ENCODE results near the gene C4orf36. TPM values are rescaled to one million over a fixed set of nuclear protein-coding genes. Genes with fewer than 3 reads are reported as not detected.

Gene C4orf36
- total RNA-seq, 6 experiments from 2014 or later = 0.66 to 2.5 (median 1.5) TPM

DNA sequence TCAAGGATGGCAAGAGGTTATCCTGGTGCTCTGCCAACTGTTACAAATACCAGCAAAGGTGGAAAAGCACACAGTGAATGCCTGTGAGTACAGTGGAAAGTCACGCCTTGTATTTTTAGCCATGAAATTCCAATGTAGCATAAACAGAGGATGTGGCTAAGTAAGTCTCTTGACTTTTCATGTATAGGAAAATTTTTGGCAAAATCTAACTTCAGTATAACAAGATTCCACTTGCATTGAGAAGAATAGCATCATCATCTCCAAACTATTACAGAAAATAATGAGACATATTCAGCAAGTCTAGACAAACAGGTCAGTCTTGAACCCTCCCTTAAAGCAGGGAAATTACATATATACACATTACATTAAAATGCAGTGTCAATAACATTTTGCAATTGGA, 50.9 kb downstream of the C4orf36 start:
- TF ChIP-seq, protein P1, sequence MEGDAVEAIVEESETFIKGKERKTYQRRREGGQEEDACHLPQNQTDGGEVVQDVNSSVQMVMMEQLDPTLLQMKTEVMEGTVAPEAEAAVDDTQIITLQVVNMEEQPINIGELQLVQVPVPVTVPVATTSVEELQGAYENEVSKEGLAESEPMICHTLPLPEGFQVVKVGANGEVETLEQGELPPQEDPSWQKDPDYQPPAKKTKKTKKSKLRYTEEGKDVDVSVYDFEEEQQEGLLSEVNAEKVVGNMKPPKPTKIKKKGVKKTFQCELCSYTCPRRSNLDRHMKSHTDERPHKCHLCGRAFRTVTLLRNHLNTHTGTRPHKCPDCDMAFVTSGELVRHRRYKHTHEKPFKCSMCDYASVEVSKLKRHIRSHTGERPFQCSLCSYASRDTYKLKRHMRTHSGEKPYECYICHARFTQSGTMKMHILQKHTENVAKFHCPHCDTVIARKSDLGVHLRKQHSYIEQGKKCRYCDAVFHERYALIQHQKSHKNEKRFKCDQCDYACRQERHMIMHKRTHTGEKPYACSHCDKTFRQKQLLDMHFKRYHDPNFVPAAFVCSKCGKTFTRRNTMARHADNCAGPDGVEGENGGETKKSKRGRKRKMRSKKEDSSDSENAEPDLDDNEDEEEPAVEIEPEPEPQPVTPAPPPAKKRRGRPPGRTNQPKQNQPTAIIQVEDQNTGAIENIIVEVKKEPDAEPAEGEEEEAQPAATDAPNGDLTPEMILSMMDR (IDR thresholded peaks at IDR 0.05) = no peak
- Mint-ChIP-seq H3K27ac (peak overlapping the region; percentile 67), H3K4me3 (peak overlapping the region; percentile 53), H3K4me1 (ENCODE audit: low read depth) (peaks cover 59% of the 10 kb centered on the region), H3K9me3 (no peaks in the 10 kb centered on the region), H3K27me3 (ENCODE audit: insufficient read depth) (no peaks in the 10 kb centered on the region), H3K36me3 (ENCODE audit: low read depth) (peaks cover 13% of the 10 kb centered on the region)
- DNase-seq = peak; percentile 44

DNA sequence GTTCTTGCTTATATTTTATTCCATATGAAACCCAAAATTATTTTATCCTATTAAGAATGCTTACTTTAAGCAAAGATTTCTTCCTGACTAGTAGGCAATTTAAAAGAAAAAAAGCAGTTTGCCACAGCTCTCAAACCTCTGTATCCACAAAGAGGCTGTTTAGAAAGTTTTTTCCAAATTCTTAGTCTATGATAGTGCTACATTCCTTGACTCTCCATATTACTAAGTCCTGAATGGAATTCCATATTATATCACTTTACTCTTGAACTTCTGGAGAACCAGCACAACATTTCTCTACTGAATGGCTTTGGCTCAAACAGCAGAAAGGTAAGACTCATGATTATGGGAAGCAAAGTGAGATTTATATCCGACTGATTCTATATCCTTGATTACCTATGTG, 51.4 kb downstream of the C4orf36 start:
- DNase-seq = peak; percentile 41
- TF ChIP-seq, protein P1 (IDR thresholded peaks at IDR 0.05) = no peak
- Mint-ChIP-seq H3K4me3 (peak overlapping the region; percentile 16), H3K9me3 (no peaks in the 10 kb centered on the region), H3K27me3 (ENCODE audit: insufficient read depth) (no peaks in the 10 kb centered on the region), H3K27ac (peak overlapping the region; percentile 67), H3K36me3 (ENCODE audit: low read depth) (peaks cover 13% of the 10 kb centered on the region), H3K4me1 (ENCODE audit: low read depth) (peaks cover 62% of the 10 kb centered on the region)

DNA sequence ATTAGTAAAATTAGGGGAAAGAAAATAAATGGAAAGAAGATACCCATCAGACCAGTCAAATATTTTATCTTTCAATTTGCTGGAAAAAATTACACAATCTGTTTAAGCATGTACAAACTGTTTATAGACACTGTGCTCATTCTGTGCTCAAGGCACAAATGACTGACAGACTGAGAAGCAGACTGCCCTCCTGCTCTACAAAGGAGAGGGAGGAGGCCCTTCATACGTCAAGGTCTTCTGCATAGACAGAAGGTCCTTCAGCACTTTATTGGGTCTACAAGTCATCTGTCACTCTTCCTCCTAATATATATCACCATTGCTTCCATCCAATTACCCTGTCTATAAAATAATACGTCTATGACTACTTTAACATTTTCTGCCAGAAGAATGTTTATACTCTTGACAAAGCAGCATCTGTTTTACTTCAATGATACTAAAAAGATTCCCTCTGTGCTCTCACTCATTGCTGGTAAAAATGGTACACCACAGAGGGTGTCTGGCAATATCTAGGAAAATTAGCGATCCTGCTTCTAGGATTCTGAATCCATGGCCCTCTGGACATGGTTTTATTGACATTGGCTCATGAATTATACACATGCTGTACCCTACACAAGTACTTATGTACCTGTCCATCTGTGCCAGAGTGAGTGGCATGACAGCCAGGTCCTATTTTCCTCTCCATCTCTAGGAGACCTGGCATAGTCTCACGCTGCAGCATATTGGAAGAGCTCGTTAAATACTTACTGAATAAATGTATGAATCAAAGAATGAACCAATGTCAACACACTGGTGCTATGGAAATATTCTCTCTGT, 54.3 kb downstream of the C4orf36 start:
- H3K27ac Mint-ChIP-seq = no peak overlapping the region
- H3K27me3 Mint-ChIP-seq (ENCODE audit: insufficient read depth) = peaks cover 2% of the 10 kb centered on the region; the same call in 1 of the 2 replicates
- H3K4me3 Mint-ChIP-seq = no peak overlapping the region
- no peaks in the 10 kb centered on the region for H3K9me3 Mint-ChIP-seq
- TF ChIP-seq, protein P1 (IDR thresholded peaks at IDR 0.05) = no peak
- no peak for DNase-seq
- H3K4me1 Mint-ChIP-seq (ENCODE audit: low read depth) = peaks cover 74% of the 10 kb centered on the region
- peaks cover 4% of the 10 kb centered on the region; the same call in 1 of the 2 replicates for H3K36me3 Mint-ChIP-seq (ENCODE audit: low read depth)

DNA sequence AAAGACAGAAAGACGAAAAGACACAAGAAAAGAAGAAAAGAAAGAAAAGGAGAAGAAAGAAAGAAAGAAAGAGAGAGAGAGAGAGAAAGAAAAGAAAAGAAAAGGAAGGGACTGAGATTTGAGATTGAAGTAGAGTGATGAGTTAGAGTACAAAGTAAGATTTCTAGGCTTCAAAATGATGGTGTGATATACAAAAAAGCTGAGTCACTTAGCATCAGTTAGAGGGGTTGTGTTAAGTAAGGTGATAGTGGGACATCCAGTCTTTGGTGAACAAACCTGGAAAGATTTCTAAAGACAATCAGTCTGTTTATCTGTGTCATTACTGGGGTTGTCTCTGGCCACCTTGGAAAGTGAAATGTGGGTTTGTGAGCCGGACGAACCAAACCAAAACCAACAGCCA, 56.5 kb downstream of the C4orf36 start:
- H3K36me3 Mint-ChIP-seq (ENCODE audit: low read depth) = peaks cover 4% of the 10 kb centered on the region; the same call in 1 of the 2 replicates
- H3K9me3 Mint-ChIP-seq = no peaks in the 10 kb centered on the region
- peaks cover 80% of the 10 kb centered on the region for H3K4me1 Mint-ChIP-seq (ENCODE audit: low read depth)
- peaks cover 2% of the 10 kb centered on the region; the same call in 1 of the 2 replicates for H3K27me3 Mint-ChIP-seq (ENCODE audit: insufficient read depth)
- H3K4me3 Mint-ChIP-seq = no peak overlapping the region
- DNase-seq = no peak
- TF ChIP-seq, protein P1 (IDR thresholded peaks at IDR 0.05) = no peak
- peak overlapping the region; percentile 90 for H3K27ac Mint-ChIP-seq

DNA sequence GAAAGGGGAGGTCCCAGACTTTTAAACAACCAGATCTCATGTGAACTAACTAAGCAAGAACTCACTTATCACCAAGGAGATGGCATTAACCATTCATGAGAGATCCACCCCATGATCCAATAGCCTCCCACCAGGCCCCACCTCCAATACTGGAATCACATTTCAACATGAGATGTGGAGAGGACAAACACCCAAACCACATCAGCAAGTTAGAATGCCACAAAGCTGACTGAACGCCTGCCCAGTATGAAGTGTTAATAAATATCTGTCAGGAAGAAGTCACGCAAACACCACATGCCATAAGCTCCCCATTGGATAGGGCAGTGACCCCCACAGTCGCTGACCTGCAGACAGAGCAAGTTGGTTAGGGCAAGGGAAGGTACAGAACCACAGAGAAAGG, 57.3 kb downstream of the C4orf36 start:
- peak overlapping the region; percentile 90 for H3K27ac Mint-ChIP-seq
- H3K27me3 Mint-ChIP-seq (ENCODE audit: insufficient read depth) = peaks cover 2% of the 10 kb centered on the region; the same call in 1 of the 2 replicates
- H3K4me1 Mint-ChIP-seq (ENCODE audit: low read depth) = peaks cover 76% of the 10 kb centered on the region
- TF ChIP-seq, protein P1 (IDR thresholded peaks at IDR 0.05) = no peak; the same call in 1 of the 2 replicates
- peak; percentile 93 for DNase-seq
- no peaks in the 10 kb centered on the region for H3K9me3 Mint-ChIP-seq
- H3K4me3 Mint-ChIP-seq = peak overlapping the region; percentile 38
- peaks cover 6% of the 10 kb centered on the region; the same call in 1 of the 2 replicates for H3K36me3 Mint-ChIP-seq (ENCODE audit: low read depth)
